ENCODE results near the gene CERS6. TPM values are rescaled to one million over a fixed set of nuclear protein-coding genes. Genes with fewer than 3 reads are reported as not detected.

The CERS6 gene
- total and polyA plus RNA-seq, 2 experiments from 2014 or later: 40.9 to 99.1 TPM

- no peak for DNase-seq (ENCODE audit: low spot score)
- Histone ChIP-seq H3K36me3 (replicated peaks; ENCODE audit: insufficient read depth, low read depth) (no peaks in the 10 kb centered on the region), H4K20me1 (ENCODE audit: insufficient read depth, poor library complexity, severe bottlenecking) (no peaks in the 10 kb centered on the region), H3K4me2 (no peak overlapping the region), H3K79me2 (peaks cover 23% of the 10 kb centered on the region), H3K9me2 (replicated peaks; ENCODE audit: insufficient read depth) (no peaks in the 10 kb centered on the region), H3K27ac (no peak overlapping the region), H3K4me3 (no peak overlapping the region), H3K4me1 (ENCODE audit: insufficient read depth) (peaks cover 28% of the 10 kb centered on the region), H3K27me3 (no peaks in the 10 kb centered on the region), H2AFZ (no peak overlapping the region), H3K9me3 (ENCODE audit: low read depth) (no peaks in the 10 kb centered on the region)
- WGBS (ENCODE audit: low lambda C conversion rate, missing lambda C conversion rate): 92% methylated on average over 3 of the region's 3 CpGs
- TF ChIP-seq EZH2 (IDR thresholded peaks at IDR 0.05; ENCODE audit: borderline replicate concordance) (no peak), EZH2phosphoT487 (IDR thresholded peaks at IDR 0.05; ENCODE audit: low read depth, severe bottlenecking, unreplicated experiment) (no peak)
- TF ChIP-seq, protein P1, sequence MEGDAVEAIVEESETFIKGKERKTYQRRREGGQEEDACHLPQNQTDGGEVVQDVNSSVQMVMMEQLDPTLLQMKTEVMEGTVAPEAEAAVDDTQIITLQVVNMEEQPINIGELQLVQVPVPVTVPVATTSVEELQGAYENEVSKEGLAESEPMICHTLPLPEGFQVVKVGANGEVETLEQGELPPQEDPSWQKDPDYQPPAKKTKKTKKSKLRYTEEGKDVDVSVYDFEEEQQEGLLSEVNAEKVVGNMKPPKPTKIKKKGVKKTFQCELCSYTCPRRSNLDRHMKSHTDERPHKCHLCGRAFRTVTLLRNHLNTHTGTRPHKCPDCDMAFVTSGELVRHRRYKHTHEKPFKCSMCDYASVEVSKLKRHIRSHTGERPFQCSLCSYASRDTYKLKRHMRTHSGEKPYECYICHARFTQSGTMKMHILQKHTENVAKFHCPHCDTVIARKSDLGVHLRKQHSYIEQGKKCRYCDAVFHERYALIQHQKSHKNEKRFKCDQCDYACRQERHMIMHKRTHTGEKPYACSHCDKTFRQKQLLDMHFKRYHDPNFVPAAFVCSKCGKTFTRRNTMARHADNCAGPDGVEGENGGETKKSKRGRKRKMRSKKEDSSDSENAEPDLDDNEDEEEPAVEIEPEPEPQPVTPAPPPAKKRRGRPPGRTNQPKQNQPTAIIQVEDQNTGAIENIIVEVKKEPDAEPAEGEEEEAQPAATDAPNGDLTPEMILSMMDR (IDR thresholded peaks at IDR 0.05; ENCODE audit: poor library complexity): no peak
Measured at GRCh38 chr2:168694173-168694572, 238.1 kb downstream of the CERS6 start.

DNA sequence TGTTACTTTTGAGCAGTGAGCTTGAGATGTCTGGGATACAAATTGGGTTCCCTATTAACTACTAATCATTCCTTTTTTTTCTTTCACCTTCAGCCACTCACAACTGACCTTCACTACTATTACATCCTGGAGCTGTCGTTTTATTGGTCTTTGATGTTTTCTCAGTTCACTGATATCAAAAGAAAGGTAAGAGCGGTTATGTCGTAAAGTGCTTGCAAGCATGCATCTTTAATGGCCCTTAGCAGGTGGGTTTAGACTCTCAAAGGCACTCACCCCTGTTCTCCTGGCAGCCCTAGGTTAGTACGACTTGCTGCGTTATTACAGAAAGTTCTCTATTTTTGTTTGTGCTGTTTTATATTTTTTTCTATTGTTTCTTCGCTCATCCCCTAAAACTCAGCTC, 238.8 kb downstream of the CERS6 start:
- H3K4me2 ChIP-seq: no peak overlapping the region
- no peaks in the 10 kb centered on the region for H3K9me2 ChIP-seq (replicated peaks; ENCODE audit: insufficient read depth)
- H3K4me1 ChIP-seq (ENCODE audit: insufficient read depth): peaks cover 22% of the 10 kb centered on the region
- H2AFZ ChIP-seq: no peak overlapping the region
- 69% methylated on average over 6 of the region's 6 CpGs for WGBS (ENCODE audit: low lambda C conversion rate, missing lambda C conversion rate)
- no peak overlapping the region for H3K4me3 ChIP-seq
- no peaks in the 10 kb centered on the region for H3K9me3 ChIP-seq (ENCODE audit: low read depth)
- no peaks in the 10 kb centered on the region for H4K20me1 ChIP-seq (ENCODE audit: insufficient read depth, poor library complexity, severe bottlenecking)
- no peak overlapping the region for H3K27ac ChIP-seq
- peaks cover 16% of the 10 kb centered on the region for H3K79me2 ChIP-seq
- no peaks in the 10 kb centered on the region for H3K36me3 ChIP-seq (replicated peaks; ENCODE audit: insufficient read depth, low read depth)
- DNase-seq (ENCODE audit: low spot score): no peak
- TF ChIP-seq, protein P1 (IDR thresholded peaks at IDR 0.05; ENCODE audit: poor library complexity): no peak
- TF ChIP-seq EZH2phosphoT487 (IDR thresholded peaks at IDR 0.05; ENCODE audit: low read depth, severe bottlenecking, unreplicated experiment) (no peak), EZH2 (IDR thresholded peaks at IDR 0.05; ENCODE audit: borderline replicate concordance) (no peak)
- no peaks in the 10 kb centered on the region for H3K27me3 ChIP-seq

GRCh38 chr2:168697668-168698121, 241.6 kb downstream of the CERS6 start:
- H3K4me2 ChIP-seq: no peak overlapping the region
- peaks cover 14% of the 10 kb centered on the region for H3K79me2 ChIP-seq
- H3K27ac ChIP-seq: peak overlapping the region; percentile 57
- no peak overlapping the region for H3K4me3 ChIP-seq
- H2AFZ ChIP-seq: no peak overlapping the region
- no peak for TF ChIP-seq EZH2 (IDR thresholded peaks at IDR 0.05; ENCODE audit: borderline replicate concordance)
- TF ChIP-seq, protein P1 (IDR thresholded peaks at IDR 0.05; ENCODE audit: poor library complexity): peak; percentile 36
- peak; percentile 59 for DNase-seq (ENCODE audit: low spot score)
- H3K9me2 ChIP-seq (replicated peaks; ENCODE audit: insufficient read depth): no peaks in the 10 kb centered on the region
- no peaks in the 10 kb centered on the region for H3K9me3 ChIP-seq (ENCODE audit: low read depth)
- H3K36me3 ChIP-seq (replicated peaks; ENCODE audit: insufficient read depth, low read depth): no peaks in the 10 kb centered on the region
- H3K4me1 ChIP-seq (ENCODE audit: insufficient read depth): peaks cover 14% of the 10 kb centered on the region
- H4K20me1 ChIP-seq (ENCODE audit: insufficient read depth, poor library complexity, severe bottlenecking): no peaks in the 10 kb centered on the region
- no peaks in the 10 kb centered on the region for H3K27me3 ChIP-seq
- WGBS (ENCODE audit: low lambda C conversion rate, missing lambda C conversion rate): 68% methylated on average over 3 of the region's 3 CpGs

DNA sequence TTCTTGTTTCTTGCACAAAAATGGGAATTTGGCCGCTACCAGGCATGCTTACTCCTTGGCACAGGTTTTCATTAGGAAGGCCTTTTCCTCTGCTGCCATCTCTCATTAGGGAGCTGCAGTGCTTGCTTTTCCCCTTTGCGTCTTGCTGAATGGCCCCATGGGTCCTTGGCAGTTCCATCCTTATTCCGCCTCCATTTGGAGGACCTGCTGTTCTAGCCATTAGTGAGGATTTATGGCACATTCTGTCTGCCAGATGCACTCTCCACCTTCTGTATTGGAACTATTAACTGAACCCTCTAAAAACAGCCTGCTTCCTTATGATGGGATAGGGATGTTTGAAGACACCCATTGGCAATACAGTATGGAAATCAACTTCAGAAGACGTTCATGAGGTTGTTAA, 242.9 kb downstream of the CERS6 start:
- no peak for DNase-seq (ENCODE audit: low spot score)
- Histone ChIP-seq H3K79me2 (peaks cover 22% of the 10 kb centered on the region), H4K20me1 (ENCODE audit: insufficient read depth, poor library complexity, severe bottlenecking) (no peaks in the 10 kb centered on the region), H3K36me3 (replicated peaks; ENCODE audit: insufficient read depth, low read depth) (no peaks in the 10 kb centered on the region), H3K4me1 (ENCODE audit: insufficient read depth) (peaks cover 14% of the 10 kb centered on the region), H3K4me2 (no peak overlapping the region), H3K27me3 (no peaks in the 10 kb centered on the region), H3K9me2 (replicated peaks; ENCODE audit: insufficient read depth) (no peaks in the 10 kb centered on the region), H3K4me3 (no peak overlapping the region), H2AFZ (no peak overlapping the region), H3K9me3 (ENCODE audit: low read depth) (no peaks in the 10 kb centered on the region), H3K27ac (no peak overlapping the region)
- WGBS (ENCODE audit: low lambda C conversion rate, missing lambda C conversion rate): 92% methylated on average over 4 of the region's 4 CpGs
- TF ChIP-seq, protein P1 (IDR thresholded peaks at IDR 0.05; ENCODE audit: poor library complexity): no peak
- TF ChIP-seq EZH2 (IDR thresholded peaks at IDR 0.05; ENCODE audit: borderline replicate concordance) (no peak), EZH2phosphoT487 (IDR thresholded peaks at IDR 0.05; ENCODE audit: low read depth, severe bottlenecking, unreplicated experiment) (no peak)
